Activated T-cell treated with anti-CD3 and anti-CD28 coated beads for 4 hours (primary cell): ENCODE data around the gene IQGAP1.

Experiments used
- DNase-seq: peaks from one replicate; pipeline ENCODE4 v3.0.0-alpha.2; 2020

Gene IQGAP1

DNA sequence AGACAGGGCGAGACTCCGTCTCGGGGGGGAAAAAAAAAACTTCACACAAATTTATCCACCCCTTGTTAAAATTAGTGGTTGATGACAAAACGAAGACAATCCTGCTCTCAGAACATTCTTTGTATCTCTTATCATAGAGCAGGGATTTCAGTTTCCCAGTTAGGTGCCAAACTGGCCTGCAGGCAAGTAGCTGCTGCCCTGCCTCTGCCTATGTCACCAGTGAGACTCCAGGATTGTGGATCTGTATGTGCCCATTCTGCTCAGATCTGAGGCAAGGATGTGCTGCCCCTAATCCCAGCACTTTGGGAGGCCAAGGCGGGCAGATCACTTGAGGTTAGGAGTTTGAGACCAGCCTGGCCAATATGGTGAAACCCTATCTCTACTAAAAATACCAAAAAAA, 54.4 kb downstream of the IQGAP1 start:
- no peak for DNase-seq

DNA sequence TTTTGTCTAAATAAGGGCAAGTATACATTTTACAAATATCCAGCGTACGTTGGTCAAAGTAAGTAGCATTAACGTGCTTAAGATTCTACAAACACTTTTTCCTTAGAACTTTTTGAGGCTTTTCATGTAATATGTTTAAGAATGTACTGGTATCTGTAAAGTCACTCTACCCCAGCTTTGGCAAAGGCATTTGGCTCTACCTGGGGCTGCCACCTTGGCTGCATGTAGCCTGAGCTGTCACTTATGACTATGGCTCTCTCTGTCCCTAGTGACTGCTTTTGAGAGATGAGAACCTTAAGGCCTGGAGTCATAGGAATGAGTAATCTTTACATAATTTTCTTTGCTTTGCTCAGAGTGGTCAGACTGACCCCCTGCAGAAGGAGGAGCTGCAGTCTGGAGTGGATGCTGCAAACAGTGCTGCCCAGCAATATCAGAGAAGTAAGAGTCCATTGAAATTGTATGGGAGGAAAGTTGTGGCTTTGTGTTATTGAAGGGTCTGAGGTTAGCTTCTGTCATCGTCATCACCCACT, 61.2 kb downstream of the IQGAP1 start:
- DNase-seq, result no peak

DNA sequence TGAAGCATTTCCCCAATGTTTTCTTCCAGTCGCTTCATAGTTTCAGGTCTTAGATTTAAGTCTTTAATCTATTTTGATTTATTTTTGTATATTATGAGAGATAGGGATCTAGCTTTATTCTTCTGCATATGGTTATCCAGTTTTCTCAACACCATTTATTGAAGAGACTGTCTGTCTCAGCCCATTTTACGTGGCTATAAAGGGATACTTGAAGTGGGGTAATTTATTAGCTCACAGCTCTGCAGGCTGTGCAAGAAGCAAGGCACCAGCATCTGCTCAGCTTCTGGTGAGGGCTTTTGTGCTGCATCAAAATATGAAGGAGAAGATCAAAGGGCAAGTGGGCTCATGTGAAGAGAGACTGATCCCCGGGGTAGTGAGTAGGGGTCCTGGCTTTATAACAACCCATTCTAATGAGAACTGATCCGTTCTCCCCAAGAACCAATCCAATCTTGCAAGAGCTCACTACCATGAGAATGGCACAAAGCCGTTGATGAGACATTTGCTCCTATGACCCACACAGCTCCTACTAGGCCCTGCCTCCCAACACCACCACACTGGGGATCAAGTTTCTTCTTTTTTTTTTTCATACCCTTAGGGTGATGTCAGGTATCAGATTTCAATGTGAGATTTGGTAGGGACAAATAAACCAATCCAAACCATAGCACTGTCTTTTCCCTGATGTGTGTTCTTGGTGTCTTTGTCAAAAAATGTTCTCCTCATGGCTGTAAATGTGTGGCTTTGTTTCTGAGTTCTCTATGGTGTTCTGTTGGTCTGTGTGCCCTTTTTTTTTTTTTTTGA, 63.2 kb downstream of the IQGAP1 start:
- no peak for DNase-seq

DNA sequence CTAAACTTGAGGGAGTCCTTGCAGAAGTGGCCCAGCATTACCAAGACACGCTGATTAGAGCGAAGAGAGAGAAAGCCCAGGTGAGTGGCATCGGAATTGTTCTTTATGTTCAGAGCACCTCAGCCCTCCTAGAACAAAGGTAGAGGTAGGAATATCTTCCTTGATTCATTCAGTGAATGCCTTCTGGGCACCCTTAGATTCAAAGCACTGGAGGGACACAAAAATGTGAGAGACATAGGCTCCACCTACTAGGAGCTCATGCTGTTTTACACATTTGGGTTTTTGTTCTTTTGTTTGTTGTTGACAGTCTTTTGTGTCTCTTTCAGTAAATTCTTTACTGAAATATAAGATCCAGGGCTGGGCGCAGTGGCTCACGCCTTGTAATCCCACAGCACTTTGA, 68.2 kb downstream of the IQGAP1 start:
- DNase-seq, result no peak

DNA sequence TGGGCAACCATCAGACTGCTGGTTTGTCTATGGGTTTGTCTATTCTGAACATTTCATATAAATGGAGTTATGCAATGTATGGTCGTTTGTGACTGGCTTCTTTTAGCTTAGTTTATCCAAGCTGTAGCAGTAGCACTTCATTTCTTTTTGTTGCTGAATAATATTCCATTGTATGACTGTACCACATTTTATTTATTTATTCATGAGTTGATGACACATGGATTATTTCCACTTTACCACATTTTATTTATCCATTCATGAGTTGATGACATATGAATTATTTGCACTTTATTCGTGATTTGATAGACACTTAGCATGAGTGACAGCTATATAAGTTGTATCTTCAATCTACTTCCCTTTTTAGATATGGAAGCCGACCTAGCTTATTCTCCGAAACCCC, 70.0 kb downstream of the IQGAP1 start:
- no peak for DNase-seq

DNA sequence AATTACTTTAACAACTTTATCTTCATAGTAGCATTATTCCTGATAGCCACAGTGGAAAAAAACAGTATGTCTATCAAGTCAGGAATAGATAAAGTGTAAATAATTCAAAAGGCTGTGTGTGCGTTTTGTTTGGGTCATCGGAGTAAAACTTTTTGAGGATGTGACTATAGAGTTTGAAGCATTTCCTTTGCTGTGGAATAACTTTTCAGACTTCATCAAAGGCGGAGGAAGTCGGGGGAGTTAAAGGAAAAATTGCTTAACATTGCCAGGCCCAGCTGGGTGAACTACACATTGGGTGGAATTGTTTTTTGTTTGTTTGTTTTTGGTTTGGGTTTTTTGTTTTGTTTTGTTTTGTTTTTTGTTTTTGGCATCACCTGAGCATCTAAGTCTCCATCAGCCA, 71.3 kb downstream of the IQGAP1 start:
- DNase-seq, result no peak

DNA sequence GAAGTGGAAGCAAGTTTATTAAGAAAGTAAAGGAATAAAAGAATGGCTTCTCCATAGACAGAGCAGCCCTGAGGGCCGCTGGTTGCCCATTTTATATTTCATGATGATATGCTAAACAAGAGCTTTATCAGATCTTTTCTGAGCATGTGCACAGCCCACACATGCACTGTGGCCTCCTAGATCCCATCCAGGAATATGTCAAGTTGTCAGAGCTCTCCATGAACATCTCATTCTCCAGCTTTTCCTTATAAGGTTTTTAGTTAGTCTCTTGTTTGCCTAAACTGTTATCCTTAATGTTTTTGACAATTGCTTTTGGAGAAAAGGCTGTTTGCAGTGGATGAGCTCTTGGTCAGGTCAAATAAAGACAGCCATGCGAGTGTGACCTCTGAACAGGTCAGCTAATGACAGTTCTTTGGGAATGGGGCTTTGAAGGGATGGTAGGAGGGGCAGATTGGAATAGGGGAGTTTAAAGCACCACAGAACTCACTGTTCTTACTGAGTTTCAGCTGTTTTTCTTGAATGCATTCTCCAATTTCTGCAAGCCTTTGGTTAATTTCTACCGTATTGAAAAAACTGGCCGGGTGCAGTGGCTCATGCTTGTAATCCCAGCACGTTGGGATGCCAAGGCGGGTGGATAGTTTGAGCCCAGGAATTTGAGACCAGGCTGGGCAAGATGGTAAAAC, 72.2 kb downstream of the IQGAP1 start:
- DNase-seq, result no peak

DNA sequence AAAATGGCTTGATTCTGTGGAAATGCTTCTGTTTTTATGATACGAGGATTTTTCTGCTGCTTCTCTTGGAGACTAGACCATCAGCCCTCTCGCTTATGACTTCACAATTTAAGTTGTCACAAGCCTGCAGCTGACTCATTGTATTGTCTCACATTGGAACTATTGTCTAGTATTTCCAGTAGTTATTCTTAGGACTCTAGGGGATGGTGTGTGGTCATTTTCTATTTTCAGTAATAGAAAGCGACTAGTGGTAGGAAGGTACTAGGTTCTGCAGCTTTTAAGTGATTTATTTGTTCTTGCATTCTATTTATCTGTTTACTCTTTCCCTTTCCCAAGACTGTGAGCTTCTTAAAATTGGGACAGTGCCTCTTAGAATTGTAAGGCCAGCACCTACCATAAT, 75.3 kb downstream of the IQGAP1 start:
- DNase-seq, result no peak

DNA sequence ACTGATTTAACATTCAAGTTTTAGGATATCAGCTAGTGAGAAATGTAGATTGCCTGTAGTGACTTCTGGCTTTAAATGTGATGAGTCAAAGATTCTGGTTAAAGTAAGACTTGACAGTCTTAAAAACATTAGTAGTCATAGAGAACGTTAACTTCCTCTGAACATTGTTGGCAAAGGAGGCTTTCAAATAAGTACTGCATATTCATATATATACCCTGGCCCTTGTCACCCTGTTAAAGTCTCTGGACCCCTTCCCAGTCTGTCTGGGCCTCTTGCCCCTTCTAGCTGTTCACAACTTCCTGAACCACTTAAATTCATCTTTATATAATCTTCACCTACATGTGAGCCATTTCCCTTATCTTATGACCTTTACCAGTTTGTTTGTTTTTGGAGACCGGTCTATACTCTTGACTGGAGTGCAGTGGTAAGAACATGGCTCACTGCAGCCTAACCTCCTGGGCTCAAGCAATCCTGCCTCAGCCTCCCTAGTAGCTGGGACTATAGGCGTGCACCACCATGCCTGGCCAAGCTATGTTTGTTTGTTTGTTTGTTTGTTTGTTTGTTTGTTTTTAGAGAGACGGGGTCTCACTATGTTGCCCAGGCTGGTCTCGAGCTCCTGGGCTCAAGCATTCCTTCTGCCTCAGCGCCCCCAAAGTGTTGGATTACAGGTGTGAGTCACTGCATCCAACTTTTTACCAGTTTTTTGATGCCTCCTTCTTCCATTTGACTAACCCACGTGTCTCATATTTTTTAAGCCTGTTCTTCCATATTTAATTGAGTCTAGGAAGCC, 77.3 kb downstream of the IQGAP1 start:
- DNase-seq, result no peak

DNA sequence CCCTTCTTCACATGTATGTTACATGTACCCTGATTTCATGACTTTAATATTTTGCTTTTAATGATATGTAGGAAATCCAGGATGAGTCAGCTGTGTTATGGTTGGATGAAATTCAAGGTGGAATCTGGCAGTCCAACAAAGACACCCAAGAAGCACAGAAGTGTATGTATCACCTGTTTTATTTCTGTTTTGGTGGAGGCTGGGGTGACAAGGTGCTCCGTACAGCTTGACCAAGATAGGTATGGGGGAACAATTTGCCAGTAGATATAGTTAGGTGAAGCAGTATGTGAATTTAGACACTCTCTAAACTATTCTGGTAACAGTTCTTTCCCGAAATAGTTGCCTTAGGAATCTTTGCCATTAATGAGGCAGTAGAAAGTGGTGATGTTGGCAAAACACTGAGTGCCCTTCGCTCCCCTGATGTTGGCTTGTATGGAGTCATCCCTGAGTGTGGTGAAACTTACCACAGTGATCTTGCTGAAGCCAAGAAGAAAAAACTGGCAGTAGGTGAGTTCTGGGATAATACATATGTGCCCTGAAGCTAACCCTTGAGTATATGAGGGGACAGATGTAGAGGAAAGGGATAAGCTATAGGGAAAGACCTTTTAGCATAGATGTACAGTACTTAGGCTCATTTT, 78.0 kb downstream of the IQGAP1 start:
- no peak for DNase-seq

DNA sequence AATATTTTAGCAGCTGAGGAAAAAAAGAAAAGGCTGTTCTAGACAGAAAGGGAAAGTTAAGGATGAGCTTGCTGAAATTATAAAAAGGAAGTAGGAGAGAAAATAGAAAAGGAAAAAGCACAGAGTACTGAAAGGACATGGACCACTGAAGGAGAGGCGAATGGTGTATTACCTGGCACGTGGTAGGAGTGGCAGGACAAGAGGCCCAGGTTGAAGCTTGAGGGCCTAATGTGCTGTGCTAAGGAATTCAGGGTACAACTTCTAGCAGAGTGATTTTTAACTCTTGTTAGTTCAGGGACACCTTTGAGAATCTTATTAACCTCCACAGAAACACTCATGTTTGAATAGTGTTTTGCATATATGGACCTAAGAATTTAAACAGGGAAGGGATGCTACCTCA, 81.7 kb downstream of the IQGAP1 start:
- no peak for DNase-seq

DNA sequence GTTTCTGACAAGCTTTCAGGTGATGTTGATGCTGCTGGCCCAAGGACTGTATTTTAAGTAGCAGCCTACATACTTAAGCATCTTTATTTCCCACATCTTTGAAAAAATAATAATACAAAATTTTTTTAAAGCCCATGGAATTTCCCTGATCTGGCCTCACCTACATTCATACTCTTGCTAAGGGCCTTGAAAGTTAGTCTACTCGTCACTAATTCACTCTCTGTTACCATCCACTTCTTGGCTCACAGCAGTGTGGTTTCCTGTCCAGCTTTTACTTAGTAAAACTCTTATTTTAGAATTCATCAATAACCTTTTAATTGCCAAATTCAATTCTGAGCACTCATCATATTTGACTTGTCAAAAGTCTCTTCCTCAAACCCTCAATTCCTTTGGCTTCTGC, 82.4 kb downstream of the IQGAP1 start:
- no peak for DNase-seq

DNA sequence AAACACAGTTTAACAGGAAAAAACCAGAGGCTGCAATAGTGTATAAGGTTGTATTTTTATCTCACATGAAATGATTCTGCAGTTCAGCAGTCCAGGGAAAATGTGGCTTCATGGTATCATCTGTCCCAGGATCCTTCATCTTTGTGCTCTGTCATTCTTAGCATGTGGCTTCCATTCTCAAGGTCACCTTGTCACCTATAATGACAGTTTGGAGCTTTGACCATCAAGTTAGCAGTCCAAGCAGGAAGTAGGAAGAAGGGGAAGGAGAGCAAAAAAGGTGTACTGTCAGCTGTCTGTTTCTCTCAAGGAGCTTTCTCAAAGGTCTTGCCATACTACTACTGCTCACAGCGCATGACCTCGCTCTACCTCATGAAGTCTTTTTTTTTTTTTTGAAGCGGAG, 83.1 kb downstream of the IQGAP1 start:
- no peak for DNase-seq

DNA sequence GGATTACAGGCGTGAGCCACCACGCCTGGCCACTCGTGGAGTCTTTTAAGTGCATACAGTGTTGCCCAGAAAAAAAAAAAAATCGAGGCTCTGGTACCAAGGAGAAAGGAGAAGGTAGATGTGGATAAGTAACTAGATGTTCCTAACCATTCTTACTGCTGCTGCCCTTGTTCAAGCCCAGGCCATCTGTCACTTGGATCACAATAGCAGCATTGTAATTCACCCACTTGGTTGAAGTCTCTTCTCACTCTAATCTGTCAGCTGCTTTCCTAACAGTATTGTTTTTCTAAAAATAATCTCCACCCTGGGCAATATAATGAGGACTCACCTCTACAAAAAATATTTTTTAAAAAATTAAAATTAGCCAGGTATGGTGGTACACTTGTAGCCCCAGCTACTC, 83.7 kb downstream of the IQGAP1 start:
- no peak for DNase-seq

DNA sequence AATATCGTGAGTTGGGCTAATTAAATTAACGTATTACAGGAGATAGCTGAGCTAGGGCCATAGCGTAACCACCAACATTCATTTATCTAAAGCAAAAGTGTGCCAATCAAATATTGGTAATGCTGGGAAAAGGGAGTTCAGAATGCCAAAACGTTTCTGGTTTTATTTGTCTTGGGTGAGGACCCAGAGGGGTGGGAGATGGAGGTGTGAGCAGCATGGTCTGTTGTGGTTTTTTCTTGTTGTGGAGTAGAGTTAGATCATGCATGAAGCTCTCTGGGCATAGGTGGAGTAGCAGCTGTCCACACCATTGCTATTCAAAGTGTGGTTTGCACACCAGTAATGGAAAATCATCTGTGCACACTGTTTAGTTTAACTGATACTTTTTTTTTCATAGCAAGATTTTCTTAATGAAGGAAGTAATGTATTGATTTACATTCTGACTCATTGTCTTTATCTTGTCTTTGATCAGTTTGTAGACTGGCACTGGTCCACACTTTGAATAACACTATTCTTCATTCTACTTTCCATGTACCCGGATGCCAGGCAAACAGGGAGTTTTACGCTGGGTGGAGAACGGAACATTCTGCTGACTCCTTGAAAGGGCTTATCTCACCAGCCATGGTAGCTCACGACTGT, 90.9 kb downstream of the IQGAP1 start:
- no peak for DNase-seq

DNA sequence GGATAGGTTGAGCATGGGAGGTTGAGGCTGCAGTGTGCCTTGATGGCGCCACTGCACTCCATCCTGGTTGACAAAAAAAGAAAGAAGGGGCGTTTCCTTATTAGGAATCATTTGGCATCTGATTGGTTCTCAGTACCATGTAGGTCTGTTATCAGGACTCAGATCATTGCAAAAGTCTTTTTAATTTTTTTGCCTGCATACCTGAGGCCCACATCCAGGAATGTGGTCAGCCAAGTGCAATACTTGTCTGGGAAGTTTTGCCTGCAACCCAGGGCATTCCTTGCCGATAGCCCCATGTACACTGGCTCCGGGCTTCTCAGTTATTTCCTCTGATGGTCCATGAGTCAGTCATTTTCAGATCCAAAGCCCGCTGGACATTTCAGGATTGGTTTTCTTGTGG, 91.6 kb downstream of the IQGAP1 start:
- no peak for DNase-seq

DNA sequence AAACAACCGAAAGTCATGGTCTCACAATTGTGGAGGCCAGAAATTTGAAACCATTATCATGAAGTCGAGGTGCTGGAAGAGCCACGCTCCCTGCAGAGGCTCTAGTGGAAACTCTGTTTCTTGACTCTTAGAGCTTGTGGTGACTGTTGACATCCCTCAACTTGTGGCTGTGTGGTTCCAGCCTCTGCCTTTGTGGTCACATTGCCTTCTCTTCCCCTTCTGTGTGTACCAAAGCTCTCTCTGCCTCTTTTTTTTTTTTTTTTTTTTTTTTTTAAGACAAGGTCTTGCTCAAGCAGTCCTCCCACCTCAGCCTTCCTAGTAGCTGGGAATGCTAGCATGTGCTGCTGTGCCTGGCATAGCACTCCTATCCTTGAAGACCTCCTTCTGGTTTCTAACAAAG, 93.0 kb downstream of the IQGAP1 start:
- DNase-seq, result no peak

DNA sequence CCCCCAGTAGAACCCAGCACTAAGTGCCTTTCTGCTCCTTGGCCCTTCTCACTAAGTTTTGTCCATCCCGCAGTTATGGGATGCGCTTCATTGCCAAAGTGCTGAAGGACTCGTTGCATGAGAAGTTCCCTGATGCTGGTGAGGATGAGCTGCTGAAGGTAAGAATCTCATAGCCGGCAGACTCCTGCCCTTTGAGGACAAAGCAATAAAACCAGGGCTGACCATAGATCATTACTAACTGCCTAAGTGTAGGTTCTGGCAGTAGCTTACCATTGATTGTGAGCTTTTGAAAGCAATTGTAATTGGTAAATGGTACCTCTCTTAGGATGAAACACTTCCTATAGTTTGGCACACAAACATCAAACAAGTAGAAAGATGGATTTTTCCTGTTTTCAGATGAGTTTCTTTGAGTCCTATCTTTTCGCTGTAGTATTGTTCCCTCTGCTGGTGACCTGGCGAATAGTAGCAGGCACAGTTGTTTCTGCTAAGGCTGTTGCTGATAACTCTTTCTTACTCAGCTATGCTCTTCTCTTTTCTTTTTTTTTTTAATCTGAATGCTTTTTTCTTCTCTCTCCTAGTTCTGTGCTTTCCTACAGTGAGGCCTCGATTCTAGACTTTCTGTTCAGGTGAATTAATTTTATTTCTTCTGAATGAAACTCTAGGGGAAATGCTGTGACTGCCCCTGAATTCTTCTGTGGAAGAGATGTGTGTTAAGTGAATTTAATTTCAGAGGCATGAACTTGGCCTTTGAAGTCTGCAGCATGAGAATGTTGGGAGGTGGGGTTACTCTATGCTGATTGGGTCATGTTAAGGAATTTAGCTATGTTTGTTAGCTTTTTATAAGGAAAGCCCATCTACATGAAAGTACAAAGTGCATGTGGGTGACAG, 94.3 kb downstream of the IQGAP1 start:
- DNase-seq, result peak; percentile 31

DNA sequence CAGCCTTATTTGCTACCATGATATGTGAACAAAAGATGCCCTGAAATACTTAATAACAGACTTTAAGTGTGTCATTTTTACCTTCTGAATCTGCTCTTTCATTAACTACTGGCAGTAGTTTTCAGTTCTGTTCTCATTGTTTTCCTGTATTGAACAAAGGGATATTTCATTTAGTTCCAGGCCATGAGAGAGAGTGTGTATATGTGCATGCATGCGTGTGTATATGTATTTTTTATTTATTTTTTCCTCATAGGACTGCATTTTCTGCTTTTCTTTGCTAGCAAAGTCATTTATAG, 94.9 kb downstream of the IQGAP1 start:
- no peak for DNase-seq

DNA sequence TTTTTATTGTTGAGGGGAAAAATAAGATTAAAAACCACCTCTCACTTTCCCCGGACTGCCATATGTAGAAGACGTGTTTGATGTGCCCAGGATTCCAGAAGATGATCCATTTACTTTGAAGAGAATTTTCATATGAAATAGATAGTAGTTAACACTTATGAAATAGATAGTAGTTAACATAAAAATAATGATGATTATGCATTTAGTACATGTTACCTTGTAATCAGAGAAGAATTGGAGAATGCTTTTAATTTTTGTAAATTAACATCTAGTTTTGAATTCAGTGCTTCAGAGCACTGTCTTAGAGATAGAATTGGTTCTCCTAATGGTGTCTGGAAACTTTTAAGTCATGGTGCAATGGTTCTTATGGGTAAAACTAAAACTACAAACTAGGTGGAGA, 95.6 kb downstream of the IQGAP1 start:
- DNase-seq, result no peak

DNA sequence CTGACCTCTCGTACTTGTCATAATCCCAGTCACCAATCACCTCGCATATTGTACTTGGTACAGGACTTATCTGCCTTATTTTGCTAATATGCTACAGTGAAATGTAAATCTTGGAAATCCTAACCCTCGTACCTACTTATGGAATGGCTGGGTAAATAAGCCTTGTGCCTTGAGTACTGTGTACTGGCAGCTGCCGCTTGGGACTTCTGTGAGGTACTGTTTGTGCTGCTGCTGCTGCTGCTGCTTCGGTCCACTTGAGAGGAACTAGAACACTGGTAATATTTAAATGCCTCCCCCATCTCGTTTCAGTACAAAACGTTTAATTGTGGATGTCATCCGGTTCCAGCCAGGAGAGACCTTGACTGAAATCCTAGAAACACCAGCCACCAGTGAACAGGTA, 99.1 kb downstream of the IQGAP1 start:
- DNase-seq, result no peak

DNA sequence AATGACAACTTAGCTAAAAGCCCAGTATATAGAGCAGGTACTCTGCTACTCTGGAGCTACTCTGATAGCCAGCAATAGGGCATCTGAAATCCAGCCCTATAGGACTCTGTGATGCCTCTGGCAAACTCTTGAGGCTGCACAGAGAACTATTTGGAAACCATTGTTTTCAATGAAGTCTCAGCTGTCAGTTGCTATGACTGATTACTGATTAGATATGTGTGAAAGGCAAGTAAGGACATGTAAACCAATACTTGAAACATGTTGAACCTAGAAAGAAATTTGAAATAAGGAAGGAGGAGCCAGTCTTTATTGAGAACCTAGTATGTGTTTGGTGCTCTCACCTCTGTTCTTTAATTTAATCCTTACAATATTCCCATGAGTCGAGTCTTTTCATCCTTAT, 101.5 kb downstream of the IQGAP1 start:
- no peak for DNase-seq
